ENCODE data around the gene C9orf85. TPM values are rescaled to one million over a fixed set of nuclear protein-coding genes. Genes with fewer than 3 reads are reported as not detected.
A peak's percentile ranks its signal among the peaks of the same experiment; 100 is the strongest.

C9orf85 gene, protein sequence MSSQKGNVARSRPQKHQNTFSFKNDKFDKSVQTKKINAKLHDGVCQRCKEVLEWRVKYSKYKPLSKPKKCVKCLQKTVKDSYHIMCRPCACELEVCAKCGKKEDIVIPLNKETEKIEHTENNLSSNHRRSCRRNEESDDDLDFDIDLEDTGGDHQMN
- 1 to 10 TPM; 8.2 to 8.5 TPM for total RNA-seq
- polyA plus RNA-seq: 10 to 100 TPM in 2 of 3 donors, 1 to 10 TPM in 1; 7.8 to 11.1 (median 10.4) TPM
- 8.3 to 11.8 (median 10.2) reads per million in 6 experiments for total RNA-seq

DNA sequence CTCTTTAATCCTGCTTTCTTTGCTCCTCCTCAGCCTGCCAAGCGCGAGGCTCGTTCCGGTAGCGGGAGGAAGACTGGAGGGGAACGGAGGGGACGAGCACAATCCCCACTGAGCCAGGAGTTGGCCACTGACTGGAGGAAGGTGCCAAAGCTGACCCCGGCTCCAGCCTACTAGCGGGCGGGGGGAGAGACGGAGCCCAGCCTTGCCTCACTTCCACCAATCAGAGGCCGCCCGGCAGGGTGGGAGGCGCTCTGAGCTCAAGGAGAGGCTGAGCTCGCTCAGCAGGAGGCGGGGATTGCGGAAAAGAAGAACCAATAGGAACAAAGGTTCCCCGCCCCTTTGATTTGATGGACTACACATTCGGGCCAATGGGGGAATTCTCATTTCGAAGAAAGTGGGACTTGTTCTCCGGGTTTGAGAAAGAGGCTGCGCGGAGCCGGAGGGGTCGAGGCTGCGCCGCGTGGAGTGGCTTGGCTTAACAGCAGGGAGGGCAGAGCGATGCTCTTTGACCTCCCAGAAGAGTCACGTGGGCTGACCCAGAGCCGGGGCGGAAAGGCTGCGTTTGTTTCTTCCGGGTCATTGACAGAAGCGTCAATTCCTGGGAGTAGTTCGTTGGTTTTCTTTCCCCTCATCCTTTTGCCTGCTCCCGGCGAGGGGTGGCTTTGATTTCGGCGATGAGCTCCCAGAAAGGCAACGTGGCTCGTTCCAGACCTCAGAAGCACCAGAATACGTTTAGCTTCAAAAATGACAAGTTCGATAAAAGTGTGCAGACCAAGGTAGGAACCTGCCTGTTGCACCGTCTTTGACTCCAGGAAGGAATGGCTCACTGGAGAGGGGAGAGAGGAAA lies at the start of gene C9orf85, which contains the start of gene ABHD17B:
Gene C9orf85 (plus strand): TSS at position 579 of the 847 bp plus-strand sequence. CDS start 96 bp downstream, at position 675.
Gene ABHD17B (minus strand): TSS at position 133 of the 847 bp plus-strand sequence. CDS start 36,113 bp downstream, outside the sequence.
- Mint-ChIP-seq H3K4me1 (peaks cover 33 to 76% (median 69%) of the 10 kb centered on the region in 4 donors), H3K36me3 (peaks cover 0 to 4% (median 0%) of the 10 kb centered on the region in 3 donors), H3K27ac (peak within 1 kb of the TSS; percentile 94 to 98 (median 98)), H3K27me3 (no peaks in the 10 kb centered on the region), H3K4me3 (peak within 1 kb of the TSS; percentile 97 to 100 (median 100)), H3K9me3 (peaks cover 0 to 2% (median 0%) of the 10 kb centered on the region in 9 donors)
- ATAC-seq: peak; percentile 92 to 93
- POLR2A ChIA-PET: interaction anchor here (1.0 to 2.1 kb wide), 12 partner anchors 13 to 143 kb away, joined by 3 to 10 read pairs (median 4); partner anchors contain the start of gene CEMIP2
- DNase-seq: peak; percentile 89 to 99 (median 96)

DNA sequence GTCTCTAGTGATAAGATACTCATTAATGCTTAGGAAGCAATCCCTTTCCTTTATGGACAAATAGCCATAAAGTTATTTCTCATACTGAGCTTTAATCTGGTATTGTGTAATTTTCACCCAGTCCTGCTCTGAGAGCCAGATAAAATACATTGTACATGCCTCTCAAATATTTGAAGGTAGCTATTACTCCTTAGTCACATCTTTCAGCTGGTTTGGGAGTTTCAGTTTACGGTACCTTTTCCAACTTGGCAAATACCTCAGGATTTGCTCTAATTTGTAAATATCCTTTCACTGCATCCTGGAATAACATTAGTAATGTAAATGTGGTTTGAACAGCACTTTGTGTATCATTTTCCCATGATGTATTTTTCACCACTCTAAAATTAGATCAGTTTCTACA lies 47.8 kb upstream of the C9orf85 start:
- Mint-ChIP-seq H3K9me3 (peaks cover 0 to 26% (median 19%) of the 10 kb centered on the region in 9 donors), H3K27ac (peak overlapping the region in 1 of 10 donors; percentile 11), H3K4me1 (peaks cover 0 to 6% (median under 1%) of the 10 kb centered on the region in 4 donors), H3K4me3 (no peak overlapping the region), H3K36me3 (peaks cover 15 to 59% (median 47%) of the 10 kb centered on the region in 3 donors), H3K27me3 (no peaks in the 10 kb centered on the region)
- DNase-seq (no peak), ATAC-seq (no peak)
- POLR2A ChIA-PET: no interaction called here

DNA sequence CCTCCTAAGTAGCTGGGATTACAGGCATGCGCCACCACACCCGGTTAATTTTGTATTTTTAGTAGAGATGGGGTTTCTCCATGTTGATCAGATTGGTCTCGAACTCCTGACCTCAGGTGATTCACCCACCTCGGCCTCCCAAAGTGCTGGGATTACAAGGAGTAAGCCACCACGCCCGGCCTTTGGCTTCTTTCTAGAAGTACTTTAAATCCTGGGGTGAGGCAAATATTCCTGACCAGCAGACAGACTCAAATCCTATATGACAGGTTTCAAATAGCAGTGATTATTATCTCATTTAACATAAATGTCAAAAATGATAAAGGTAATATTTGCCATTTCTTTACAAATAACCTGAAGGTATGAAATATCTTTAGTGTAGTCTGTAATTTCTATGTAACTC lies 36.1 kb upstream of the C9orf85 start:
- H3K4me3 Mint-ChIP-seq: no peak overlapping the region
- H3K27me3 Mint-ChIP-seq: no peaks in the 10 kb centered on the region
- H3K9me3 Mint-ChIP-seq: peaks cover 4 to 36% (median 22%) of the 10 kb centered on the region in 9 donors
- no peak for DNase-seq
- H3K36me3 Mint-ChIP-seq: peaks cover 17 to 40% (median 37%) of the 10 kb centered on the region in 3 donors
- peaks cover 16 to 27% (median 22%) of the 10 kb centered on the region in 4 donors for H3K4me1 Mint-ChIP-seq
- no peak overlapping the region for H3K27ac Mint-ChIP-seq
- POLR2A ChIA-PET: no interaction called here
- no peak for ATAC-seq

DNA sequence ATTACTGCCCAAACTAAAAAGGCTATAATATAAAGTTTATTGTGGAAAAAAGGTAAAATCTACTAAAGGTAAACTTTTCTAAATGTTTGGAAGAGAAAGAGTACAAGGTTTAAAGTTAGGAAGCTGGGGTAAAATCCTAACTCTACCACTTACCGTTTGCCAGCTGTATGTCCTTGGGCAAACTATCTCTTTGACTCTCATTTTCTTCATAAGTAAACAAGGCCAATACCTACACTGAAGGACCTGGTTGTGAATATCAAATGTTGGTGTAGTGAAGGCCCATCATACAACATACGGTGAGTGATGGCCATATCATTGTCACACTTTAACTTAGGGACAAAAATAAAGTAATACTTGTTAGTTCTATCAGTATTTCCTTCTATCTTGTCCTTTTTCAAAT lies 35.3 kb upstream of the C9orf85 start:
- DNase-seq (no peak), ATAC-seq (no peak)
- Mint-ChIP-seq H3K27ac (no peak overlapping the region), H3K27me3 (no peaks in the 10 kb centered on the region), H3K4me3 (no peak overlapping the region), H3K4me1 (peaks cover 14 to 27% (median 24%) of the 10 kb centered on the region in 4 donors), H3K36me3 (peaks cover 22 to 40% (median 36%) of the 10 kb centered on the region in 3 donors), H3K9me3 (peaks cover 8 to 42% (median 25%) of the 10 kb centered on the region in 9 donors)
- POLR2A ChIA-PET: no interaction called here

DNA sequence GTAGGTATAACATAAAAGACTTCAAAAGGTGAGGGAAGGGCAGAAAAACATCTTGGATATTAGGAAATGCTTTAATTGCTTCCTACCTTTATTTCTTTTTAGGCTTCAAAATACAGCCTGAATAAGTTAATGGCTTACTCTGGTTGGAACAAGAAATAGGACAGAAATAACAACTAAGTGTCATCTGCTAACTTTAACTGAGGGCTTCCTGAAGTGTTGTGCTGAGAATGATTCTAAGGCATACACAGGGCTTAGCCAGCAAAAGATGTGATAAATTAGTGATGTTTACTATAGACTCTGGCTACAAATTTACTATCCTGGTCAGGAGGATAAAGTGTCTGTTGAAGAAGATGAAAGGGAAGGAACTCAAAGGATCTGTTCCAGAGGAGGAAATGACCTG lies 34.6 kb upstream of the C9orf85 start:
- no peak for DNase-seq
- POLR2A ChIA-PET: no interaction called here
- H3K27ac Mint-ChIP-seq: peak overlapping the region in 3 of 10 donors; percentile 0 to 58 (median 15)
- H3K9me3 Mint-ChIP-seq: peaks cover 10 to 47% (median 26%) of the 10 kb centered on the region in 9 donors
- H3K27me3 Mint-ChIP-seq: no peaks in the 10 kb centered on the region
- H3K36me3 Mint-ChIP-seq: peaks cover 22 to 47% (median 36%) of the 10 kb centered on the region in 3 donors
- H3K4me1 Mint-ChIP-seq: peaks cover 13 to 30% (median 24%) of the 10 kb centered on the region in 4 donors
- peak overlapping the region in 4 of 10 donors; percentile 14 to 57 (median 30) for H3K4me3 Mint-ChIP-seq
- no peak for ATAC-seq

DNA sequence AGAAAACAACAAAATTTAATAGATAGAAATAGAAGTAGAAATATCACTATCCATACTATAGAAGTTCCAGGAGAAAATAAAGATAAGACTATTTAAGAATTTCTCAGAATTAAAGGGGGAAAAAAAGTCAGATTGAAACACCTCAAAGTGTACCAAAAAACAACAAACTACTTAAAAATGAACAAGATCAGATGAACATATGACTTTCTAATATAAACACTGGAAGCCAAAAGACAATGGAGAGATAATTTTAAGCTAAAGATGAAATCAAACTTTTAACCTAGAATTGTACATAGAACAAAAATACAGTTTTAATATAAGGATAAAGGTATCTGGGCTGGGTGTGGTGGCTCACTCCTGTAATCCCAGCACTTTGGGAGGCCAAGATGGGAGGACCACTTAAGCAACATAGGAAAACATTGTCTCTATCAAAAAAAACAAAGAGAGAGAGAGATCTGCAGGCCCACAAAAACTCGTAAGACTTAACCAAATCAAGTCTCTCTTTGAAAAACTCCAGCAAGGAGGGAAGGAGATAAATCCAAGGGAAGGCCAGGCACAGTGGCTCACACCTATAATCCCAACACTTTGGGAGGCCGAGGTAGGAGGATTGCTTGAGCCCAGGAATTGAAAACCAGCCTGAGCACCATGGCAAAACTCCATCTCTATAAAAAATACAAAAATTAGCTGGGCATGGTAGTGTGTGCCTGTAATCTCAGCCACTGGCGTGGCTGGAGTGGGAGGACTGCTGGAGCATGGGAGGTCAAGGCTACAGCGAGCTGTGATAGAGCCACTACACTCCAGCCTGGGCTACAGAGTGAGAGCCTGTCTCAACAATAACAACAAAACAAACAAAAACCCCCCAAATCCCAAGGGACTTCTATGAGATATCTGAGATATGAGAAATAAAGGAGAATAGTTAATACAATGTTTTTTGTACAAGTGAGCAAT lies 32.8 kb upstream of the C9orf85 start:
- peaks cover 11 to 59% (median 33%) of the 10 kb centered on the region in 9 donors for H3K9me3 Mint-ChIP-seq
- no peak for ATAC-seq
- no peaks in the 10 kb centered on the region for H3K27me3 Mint-ChIP-seq
- H3K4me1 Mint-ChIP-seq: peaks cover 11 to 31% (median 23%) of the 10 kb centered on the region in 4 donors
- peaks cover 27 to 59% (median 38%) of the 10 kb centered on the region in 3 donors for H3K36me3 Mint-ChIP-seq
- no peak for DNase-seq
- H3K4me3 Mint-ChIP-seq: no peak overlapping the region
- no peak overlapping the region for H3K27ac Mint-ChIP-seq
- POLR2A ChIA-PET: interaction anchor here (0.6 kb wide), 1 partner anchor 8 kb away, joined by 3 read pairs; no protein-coding TSS in a partner anchor

DNA sequence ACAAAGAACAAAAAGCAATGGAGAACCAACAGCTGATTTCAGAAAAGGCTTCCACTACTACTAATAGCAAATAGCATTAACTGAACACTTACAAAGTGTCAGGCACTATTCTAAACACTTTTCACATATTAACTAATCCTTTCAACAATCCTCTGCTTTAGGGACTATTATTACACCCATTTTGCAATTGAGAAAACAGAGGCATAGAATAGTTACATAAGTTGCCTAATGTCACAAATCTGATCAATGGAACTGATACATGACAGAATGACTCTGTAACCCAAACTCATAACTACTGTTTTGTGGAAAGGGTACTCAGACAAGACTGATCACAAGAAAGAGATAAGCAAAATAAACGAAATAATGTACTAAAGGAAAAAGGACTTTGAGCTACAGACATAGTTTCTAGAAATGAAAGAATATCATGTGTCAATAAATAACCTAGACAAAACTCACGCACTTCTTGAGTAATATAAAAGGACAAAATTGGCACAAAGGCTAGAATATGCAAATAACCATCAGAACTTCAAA lies 31.7 kb upstream of the C9orf85 start:
- Mint-ChIP-seq H3K4me1 (peaks cover 11 to 37% (median 23%) of the 10 kb centered on the region in 4 donors), H3K4me3 (no peak overlapping the region), H3K27ac (no peak overlapping the region), H3K27me3 (no peaks in the 10 kb centered on the region), H3K36me3 (peaks cover 32 to 64% (median 37%) of the 10 kb centered on the region in 3 donors), H3K9me3 (peaks cover 15 to 70% (median 45%) of the 10 kb centered on the region in 9 donors)
- DNase-seq (no peak), ATAC-seq (no peak)
- POLR2A ChIA-PET: no interaction called here

DNA sequence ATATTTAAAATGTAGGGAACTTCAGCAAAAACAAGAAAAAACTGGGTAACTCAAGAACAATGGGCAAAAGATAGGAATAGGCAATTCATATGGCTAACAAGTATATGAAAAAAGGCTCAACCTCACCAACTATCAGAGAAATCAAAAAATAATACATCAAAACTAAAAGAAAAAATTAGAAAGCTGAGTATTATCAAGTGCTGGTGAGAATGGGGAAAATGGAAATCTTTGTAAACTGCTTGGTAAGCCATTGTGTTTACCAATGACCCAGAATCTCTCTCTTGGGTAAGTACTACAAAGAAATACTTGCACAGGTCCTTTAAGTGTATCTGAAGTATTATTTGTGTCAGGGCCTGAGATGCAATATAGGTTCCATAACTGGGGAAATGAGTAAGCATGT lies 27.4 kb upstream of the C9orf85 start:
- DNase-seq (no peak), ATAC-seq (no peak)
- Mint-ChIP-seq H3K4me3 (no peak overlapping the region), H3K27ac (peak overlapping the region in 2 of 10 donors; percentile 40 to 66), H3K4me1 (peaks cover 15 to 49% (median 34%) of the 10 kb centered on the region in 4 donors), H3K27me3 (no peaks in the 10 kb centered on the region), H3K36me3 (peaks cover 24 to 47% (median 30%) of the 10 kb centered on the region in 3 donors), H3K9me3 (peaks cover 9 to 48% (median 36%) of the 10 kb centered on the region in 9 donors)
- POLR2A ChIA-PET: no interaction called here

DNA sequence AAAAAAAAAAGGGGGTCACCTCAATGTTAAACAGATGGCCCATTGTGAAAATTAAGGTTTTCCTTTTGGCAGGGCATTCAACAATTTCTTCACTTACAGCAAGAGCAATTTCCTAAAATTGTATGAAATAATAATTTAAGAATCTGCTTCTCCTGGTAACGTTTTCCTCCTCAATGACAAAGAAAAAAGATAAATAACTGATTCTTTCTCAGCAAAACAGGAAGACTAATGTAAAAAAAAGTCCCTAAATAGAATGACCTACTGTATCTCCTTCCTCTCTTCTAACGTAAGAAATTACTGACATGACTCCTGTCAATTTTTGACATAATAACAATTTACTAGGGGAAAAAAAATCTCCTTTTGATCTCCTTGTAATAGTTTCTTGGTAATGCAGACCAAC lies 26.0 kb upstream of the C9orf85 start:
- no peaks in the 10 kb centered on the region for H3K27me3 Mint-ChIP-seq
- H3K4me3 Mint-ChIP-seq: peak overlapping the region in 2 of 10 donors; percentile 25 to 39
- POLR2A ChIA-PET: interaction anchor here (1.3 kb wide), 1 partner anchor 26 kb away, joined by 4 read pairs; the partner anchor contains the start of genes ABHD17B and C9orf85
- peaks cover 16 to 53% (median 32%) of the 10 kb centered on the region in 4 donors for H3K4me1 Mint-ChIP-seq
- H3K36me3 Mint-ChIP-seq: peaks cover 20 to 37% (median 20%) of the 10 kb centered on the region in 3 donors
- no peak for ATAC-seq
- H3K27ac Mint-ChIP-seq: peak overlapping the region in 6 of 10 donors; percentile 44 to 83 (median 58)
- H3K9me3 Mint-ChIP-seq: peaks cover 4 to 35% (median 26%) of the 10 kb centered on the region in 9 donors
- DNase-seq: no peak

DNA sequence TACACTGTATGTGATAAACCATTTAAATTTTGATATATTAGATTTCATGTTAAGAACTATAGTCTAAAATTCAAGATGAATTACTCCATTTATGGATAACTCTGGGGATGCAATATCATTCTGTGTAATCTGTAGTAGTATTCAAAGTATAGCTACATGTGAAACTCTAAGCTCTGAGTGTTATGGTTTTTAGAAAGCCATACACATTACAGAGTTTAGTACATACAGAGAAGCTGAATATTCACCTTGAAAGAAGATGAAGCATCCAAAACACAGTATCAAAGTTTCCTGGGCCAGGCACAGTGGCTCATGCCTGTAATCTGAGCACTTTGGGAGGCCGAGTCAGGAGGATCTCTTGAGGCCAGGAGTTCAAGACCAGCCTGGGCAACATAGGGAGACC lies 25.4 kb upstream of the C9orf85 start:
- DNase-seq (no peak), ATAC-seq (peak in 1 of 2 donors; percentile 25)
- Mint-ChIP-seq H3K27me3 (no peaks in the 10 kb centered on the region), H3K9me3 (peaks cover 4 to 32% (median 24%) of the 10 kb centered on the region in 9 donors), H3K4me3 (peak overlapping the region in 1 of 10 donors; percentile 26), H3K4me1 (peaks cover 18 to 56% (median 36%) of the 10 kb centered on the region in 4 donors), H3K27ac (peak overlapping the region in 9 of 10 donors; percentile 13 to 83 (median 58)), H3K36me3 (peaks cover 15 to 34% (median 20%) of the 10 kb centered on the region in 3 donors)
- POLR2A ChIA-PET: interaction anchor here (0.7 to 1.3 kb wide), 2 partner anchors 8 to 25 kb away, joined by 3 to 4 read pairs; partner anchors contain the start of genes ABHD17B and C9orf85

DNA sequence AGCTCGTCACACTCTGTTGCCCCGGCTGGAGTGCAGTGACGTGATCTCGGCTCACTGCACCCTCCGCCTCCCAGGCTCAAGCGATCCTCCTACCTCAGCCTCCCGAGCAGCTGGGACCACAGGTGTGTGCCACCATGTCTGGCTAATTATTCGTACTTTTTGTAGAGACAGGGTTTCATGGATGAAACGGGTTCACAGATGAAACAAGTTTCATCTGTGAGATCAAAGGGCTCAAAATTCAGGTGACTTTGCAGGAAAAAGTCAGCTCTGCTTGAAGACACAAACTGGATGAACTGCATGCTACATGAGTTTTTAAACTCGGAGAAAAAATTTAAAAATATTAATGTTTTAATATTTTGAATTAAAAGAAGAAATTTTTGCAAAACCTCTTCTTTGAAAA lies 24.9 kb upstream of the C9orf85 start:
- POLR2A ChIA-PET: interaction anchor here (0.7 to 1.3 kb wide), 2 partner anchors 8 to 25 kb away, joined by 3 to 4 read pairs; partner anchors contain the start of genes ABHD17B and C9orf85
- Mint-ChIP-seq H3K4me1 (peaks cover 21 to 58% (median 40%) of the 10 kb centered on the region in 4 donors), H3K27me3 (no peaks in the 10 kb centered on the region), H3K27ac (peak overlapping the region in 8 of 10 donors; percentile 13 to 83 (median 62)), H3K36me3 (peaks cover 15 to 29% (median 15%) of the 10 kb centered on the region in 3 donors), H3K4me3 (peak overlapping the region in 3 of 10 donors; percentile 10 to 36 (median 26)), H3K9me3 (peaks cover 4 to 27% (median 20%) of the 10 kb centered on the region in 9 donors)
- ATAC-seq (peak in 1 of 2 donors; percentile 27), DNase-seq (peak in 1 of 10 donors; percentile 4)
